Measurements from ENCODE around the gene SREBF2. TPM values are rescaled to one million over a fixed set of nuclear protein-coding genes. Genes with fewer than 3 reads are reported as not detected.

The SREBF2 gene
- total RNA-seq, 4 donors from 2014 or later: 26.3 to 63.5 (median 33.8) TPM

DNA sequence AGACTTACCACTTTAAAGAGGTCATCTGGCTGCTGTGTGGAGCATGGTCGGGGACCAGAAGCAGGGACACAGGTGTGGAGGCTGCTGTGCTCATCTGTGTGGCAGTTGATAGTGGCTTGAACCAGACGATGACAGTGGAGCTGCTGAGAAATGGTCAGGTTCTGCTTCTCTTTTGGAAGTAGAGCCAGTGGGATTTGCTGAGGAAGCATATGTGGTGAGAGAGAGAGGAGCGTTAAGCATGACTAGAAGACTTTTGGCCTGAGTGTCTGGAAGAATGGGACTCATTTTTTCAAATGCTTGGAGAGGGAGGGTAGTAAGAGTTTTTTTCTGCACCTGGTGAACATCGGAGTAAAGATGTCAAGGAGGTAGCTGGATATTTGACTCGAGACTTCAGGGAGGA is 12.5 kb upstream of the SREBF2 start:
- ATAC-seq (ENCODE audit: low FRiP score): no peak
- TF ChIP-seq, protein P1, sequence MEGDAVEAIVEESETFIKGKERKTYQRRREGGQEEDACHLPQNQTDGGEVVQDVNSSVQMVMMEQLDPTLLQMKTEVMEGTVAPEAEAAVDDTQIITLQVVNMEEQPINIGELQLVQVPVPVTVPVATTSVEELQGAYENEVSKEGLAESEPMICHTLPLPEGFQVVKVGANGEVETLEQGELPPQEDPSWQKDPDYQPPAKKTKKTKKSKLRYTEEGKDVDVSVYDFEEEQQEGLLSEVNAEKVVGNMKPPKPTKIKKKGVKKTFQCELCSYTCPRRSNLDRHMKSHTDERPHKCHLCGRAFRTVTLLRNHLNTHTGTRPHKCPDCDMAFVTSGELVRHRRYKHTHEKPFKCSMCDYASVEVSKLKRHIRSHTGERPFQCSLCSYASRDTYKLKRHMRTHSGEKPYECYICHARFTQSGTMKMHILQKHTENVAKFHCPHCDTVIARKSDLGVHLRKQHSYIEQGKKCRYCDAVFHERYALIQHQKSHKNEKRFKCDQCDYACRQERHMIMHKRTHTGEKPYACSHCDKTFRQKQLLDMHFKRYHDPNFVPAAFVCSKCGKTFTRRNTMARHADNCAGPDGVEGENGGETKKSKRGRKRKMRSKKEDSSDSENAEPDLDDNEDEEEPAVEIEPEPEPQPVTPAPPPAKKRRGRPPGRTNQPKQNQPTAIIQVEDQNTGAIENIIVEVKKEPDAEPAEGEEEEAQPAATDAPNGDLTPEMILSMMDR (IDR thresholded peaks at IDR 0.05): no peak
- no peak for DNase-seq (ENCODE audit: low spot score)

DNA sequence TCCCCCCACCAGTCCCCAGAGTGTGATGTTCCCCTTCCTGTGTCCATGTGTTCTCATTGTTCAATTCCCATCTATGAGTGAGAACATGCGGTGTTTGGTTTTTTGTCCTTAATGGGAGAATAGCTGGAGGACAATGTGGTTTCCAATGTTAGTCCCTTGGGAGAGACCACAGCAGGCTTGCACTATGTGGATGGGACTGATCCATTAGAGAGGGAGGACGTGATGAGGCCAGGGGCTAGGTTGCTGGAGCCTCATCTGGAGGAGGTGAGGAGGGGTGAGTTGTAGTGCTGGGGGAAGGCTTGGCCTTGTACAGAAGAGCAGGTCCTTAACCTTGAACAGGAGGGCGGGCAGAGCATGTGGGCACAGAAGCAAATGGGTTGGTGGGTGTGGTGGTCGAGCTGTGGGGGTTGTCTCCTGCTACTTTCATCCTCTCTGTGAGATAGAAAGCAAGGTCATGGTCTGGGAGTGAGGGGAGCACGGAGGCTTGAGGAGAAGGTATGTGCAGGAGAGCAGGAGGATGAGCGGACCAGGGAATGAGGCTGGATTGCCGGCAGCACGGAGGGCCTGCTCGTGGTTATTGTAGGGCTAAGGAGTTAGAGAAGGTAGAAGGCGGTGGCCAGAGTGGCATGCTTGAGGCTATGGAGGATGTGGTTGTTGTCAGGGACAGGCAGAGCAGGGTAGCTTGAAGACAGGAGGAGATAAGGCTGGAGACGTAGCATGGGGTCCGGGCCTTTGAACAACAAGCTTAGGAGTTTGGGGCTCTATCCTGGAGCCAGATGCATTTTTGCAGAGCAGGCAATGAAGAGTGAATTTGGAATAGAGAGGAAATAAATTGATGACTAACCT is 11.2 kb upstream of the SREBF2 start:
- DNase-seq (ENCODE audit: low spot score) (no peak), ATAC-seq (ENCODE audit: low FRiP score) (no peak)
- TF ChIP-seq, protein P1 (IDR thresholded peaks at IDR 0.05): no peak

DNA sequence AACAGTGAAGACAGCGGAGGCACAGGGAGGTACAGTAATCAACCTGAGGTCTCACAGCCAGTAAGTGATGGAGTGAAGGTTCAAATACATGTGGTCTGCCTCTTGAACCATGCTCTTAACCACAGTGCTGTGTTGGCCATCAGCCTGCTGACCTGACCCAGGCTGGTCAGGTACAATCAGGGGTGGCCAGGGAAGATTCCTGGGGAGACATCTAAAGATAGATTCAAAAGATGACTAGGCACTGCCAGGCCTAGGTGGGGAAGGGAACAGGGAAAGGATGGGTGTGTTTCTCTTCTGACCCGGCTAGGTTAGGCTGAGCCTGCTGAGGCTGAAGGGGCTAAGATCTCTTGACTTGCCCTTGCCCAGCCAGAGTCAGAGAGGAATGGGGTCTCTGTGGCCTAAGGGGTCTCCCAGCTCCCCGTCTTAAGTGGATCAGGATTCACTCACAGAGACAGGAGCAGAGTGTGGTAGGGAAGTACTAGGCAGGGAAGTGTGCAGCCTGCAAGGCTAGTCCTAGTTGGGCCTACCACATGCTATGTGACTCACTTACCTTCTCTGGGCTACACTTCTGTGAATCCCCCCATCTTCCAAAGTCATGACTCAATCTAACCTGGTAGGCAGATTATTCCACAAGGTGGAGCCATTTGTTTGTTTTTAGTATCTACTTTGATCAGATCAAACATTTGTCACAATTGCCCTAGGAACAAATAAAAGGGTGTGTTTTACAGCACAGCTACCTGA is 10.4 kb upstream of the SREBF2 start:
- TF ChIP-seq, protein P1 (IDR thresholded peaks at IDR 0.05): no peak
- ATAC-seq (ENCODE audit: low FRiP score) (peak; percentile 64), DNase-seq (ENCODE audit: low spot score) (no peak)

DNA sequence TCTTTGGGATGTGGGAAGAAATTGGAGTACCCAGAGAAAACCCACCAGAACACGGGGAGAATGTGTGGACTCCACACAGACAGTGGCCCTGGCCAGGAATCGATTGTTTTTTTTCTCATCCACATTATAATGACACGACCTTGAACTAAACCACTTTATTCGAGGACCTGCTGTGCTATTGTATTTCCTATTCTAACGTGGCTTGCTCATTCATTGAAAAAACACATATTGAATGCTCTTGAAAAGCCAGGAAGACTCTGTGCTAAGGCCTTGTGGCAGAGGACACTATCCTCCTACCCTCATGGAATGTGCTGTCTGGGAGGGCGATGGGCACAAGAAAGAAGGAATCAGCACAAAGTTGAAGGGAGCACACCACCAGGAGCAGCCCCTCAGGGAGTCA is 9.1 kb upstream of the SREBF2 start:
- ATAC-seq (ENCODE audit: low FRiP score) (no peak), DNase-seq (ENCODE audit: low spot score) (no peak)
- TF ChIP-seq, protein P1 (IDR thresholded peaks at IDR 0.05): no peak

DNA sequence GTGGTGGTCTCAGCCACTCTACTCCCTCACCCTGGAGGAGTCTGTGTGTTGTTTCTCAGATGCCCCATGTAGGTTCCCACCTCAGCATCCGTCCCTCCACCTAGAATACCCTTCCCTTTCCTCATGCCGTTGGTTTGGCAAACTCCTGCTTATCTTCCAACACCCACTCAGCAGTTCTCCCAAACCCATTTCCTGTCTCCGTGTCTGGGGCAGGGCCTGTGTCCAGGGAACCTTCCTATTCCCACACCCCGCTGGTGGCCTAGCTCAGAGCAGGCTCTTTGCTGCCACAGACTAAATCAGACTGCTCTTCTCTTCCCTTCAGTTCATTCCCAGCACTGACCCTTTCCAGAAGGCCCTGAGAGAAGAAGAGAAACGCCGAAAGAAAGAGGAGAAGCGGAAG is 7.5 kb upstream of the SREBF2 start:
- ATAC-seq (ENCODE audit: low FRiP score) (no peak), DNase-seq (ENCODE audit: low spot score) (no peak)
- TF ChIP-seq, protein P1 (IDR thresholded peaks at IDR 0.05): no peak

DNA sequence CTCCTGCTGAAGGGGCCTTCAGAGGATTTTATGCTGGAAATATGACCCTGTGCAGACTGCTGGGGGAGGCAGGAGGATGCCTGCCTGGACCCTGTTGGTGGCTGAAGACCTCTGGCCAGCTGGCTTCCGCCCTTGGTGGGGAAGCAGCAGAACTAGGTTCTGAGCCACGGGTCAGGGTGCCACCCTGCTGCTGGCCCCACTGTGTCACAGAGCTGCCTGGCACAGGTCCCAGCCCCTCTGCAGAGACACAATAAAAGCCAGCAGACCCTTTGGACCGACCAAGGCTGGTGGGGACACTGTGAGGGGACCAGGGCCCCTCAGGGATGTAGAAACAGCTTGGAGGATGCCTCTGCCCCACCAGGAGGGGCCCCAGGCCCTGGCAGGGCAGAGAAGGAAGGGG is 6.9 kb upstream of the SREBF2 start:
- DNase-seq (ENCODE audit: low spot score) (no peak), ATAC-seq (ENCODE audit: low FRiP score) (no peak)
- TF ChIP-seq, protein P1 (IDR thresholded peaks at IDR 0.05): no peak

Measured in omental fat pad (tissue), 4 donors.